HG03095 (cell line): ENCODE measurements around the gene CBFA2T2.

ENCODE experiments used
- ATAC-seq: cut with Tn5 transposase; IDR thresholded peaks from one replicate; pipeline ENCODE4 v1.9.1; 2021; ENCODE audit warnings: moderate library complexity; ENCODE audit not compliant: unreplicated experiment

The CBFA2T2 gene

DNA sequence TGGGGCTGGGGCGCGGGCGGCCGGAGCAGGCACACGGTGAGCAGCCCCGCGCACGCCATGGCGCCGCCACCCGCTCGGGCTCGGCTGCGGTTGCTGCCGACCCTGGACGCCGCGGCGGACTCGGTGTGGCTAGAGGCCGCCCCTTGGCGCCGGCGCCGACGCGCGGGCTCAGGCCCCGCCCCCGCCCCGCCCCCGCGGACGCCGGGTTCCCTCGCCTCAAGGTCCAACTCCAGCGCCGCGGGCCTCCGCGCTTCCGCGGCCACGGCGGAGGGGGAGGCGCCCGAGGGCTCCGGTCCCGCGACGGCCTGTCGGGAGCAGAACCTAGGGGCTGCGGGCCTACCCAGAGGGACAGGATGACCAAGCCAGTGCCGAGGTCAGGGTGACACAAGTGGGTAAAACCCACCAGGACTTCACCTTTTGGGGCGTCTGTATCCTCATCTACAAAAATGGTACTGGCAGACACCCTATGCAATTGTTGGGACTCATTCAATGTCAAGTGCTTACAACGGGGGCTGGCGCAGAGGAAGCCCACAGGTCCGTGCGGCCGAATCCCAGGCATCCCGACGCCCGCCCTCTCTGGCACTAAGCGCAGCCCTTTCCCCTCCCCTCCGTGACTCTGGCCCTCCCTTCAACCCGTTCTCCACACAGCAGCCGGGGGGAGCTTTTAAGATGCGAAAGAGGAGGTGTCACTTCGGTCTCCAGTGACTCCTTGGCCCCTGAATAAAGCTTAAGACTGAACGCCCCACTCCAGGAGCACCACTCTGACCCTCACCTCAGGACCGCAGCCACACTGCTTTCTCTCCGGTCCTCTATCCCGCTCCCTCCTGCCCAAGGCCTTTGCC, 184.6 kb downstream of the CBFA2T2 start, which contains the start of gene NECAB3:
TSS of gene NECAB3 (minus strand) at position 135 of the 842 bp plus-strand sequence. CDS start at position 59, 76 bp downstream.
- ATAC-seq = peak; percentile 61

DNA sequence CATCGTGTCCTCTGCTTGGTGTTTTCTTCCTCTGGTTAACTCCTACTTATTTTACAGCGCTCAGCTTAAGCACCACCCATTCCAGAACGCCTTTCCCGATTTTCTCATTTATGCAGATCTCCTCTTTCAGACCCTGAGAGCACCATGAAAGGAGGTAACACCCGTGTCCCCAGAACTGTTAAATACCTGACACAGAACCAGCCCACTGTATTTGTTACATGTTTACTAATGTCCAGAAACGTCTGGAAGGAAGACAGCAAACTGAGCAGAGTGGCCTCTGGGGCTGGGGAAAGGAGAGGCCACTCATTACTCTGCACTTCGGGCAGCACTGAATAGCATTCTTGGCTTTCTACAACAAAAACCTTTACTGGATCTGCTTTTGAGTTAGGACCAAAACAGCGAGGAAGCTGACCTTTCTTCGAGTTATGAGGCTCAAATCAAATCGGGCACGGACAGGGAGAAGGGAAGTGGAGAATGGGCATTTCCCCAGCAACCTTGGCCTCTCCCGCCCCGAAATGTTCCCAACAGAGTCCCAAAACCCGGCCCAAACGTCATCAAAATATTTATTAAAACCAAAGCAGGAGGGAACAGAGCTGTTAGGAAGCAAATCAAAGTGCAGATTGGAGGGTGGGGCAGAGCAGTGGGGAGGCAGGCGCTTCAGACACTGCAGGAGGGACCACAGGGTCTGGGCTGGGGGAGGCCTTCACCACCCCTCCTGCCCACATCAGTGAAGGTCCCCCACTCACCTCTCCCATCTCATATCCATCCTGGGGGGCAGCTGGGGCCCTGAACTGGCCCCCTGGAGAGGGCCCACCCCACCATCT, 185.5 kb downstream of the CBFA2T2 start:
- ATAC-seq = no peak

DNA sequence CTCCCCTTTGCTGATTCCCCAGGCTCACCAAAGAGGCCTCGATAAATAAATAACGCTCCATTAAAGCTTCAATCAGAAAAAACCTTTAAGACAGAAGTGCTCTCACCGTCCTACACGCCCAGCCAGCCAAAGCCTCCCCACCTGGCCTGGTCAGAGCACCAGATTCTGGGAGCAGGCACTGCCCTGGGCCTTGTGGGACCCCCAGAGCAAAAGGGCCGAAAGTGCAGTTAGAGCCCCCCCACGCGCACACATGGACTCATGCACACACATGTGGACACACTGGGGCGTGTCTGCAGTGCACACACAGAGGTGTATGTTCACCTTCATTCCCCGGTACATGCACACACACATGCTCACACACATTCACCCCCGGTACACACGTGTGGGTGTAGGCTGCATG, 186.2 kb downstream of the CBFA2T2 start:
- no peak for ATAC-seq

DNA sequence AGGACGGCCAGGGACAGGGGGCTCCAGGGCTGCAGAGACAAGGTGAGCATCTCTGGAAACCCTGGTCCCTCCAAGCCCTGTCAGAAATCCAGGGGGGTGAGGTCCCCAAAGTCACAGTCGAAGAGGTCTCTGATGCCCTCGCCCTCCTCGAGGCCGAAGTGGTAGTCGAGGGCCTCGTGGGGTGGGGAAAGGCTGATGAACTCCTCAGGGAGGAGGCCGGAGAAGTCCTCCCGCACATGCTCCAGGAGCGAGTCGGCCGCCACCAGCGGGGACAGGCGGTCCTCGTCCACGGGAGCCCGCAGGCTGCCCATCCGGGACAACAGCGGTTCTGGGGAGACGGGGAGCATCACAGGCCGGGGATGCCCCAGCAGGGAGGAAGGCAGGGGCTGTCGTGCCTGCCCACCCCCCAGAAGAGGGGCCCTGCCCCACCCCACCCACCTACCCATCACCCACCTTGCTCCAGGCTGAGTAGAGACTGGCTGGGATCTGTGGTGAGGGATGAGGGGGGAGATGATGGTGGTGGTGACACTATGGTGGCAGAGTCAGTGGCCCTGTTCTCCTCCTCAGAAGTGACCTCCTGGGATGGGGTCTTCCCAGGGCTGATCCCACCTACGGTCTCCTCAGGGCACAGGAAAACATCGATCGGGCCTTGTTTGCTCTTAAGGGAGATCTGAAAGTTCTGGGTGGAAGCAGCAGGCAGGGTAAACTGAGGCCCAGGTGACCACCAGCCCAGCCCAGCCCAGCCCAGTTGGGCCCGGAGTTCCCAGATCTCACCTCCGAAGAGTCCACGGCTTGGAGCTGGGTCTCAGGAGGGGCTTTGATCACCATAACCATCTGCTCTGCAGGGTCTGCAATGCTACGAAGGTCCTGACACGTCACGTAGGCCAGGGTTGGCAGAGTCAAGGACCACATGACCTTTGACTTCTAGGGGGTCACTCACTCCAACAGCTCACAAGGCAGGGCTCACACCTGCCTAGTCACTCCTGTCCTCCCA, 187.1 kb downstream of the CBFA2T2 start:
- no peak for ATAC-seq

DNA sequence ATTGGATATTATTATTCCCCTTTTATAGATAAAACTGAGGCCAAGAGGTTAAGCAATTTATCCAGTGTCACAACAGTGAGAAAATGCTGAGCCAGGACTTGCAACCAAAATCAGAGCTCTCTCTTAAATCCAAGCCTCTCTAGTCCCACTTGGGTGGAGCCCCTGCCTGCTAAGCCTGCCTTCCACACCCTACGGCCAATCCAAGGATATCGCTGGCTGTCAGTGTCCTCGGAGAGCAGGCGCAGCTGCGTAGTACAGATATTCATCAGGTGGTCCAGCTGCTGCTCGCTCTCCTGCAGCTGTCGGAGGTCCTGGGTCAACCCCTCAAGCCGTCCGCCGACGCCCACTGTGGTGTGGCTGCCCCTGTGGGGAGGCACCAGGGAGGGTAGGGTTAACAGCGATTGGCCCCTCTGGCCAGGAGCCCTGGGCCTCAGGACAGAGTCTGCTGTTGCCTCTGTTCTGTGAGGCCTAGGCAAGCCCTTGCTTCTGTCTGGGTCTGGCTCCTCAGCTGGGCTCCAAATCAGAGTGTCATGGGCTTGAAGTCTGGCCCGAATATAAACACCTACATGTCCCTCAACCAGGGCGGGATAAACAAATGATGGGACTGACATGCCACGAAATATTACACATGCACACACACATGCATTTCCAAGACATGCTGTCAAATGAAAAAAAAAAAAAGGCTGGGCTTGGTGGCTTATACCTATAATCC, 188.3 kb downstream of the CBFA2T2 start:
- ATAC-seq = no peak

DNA sequence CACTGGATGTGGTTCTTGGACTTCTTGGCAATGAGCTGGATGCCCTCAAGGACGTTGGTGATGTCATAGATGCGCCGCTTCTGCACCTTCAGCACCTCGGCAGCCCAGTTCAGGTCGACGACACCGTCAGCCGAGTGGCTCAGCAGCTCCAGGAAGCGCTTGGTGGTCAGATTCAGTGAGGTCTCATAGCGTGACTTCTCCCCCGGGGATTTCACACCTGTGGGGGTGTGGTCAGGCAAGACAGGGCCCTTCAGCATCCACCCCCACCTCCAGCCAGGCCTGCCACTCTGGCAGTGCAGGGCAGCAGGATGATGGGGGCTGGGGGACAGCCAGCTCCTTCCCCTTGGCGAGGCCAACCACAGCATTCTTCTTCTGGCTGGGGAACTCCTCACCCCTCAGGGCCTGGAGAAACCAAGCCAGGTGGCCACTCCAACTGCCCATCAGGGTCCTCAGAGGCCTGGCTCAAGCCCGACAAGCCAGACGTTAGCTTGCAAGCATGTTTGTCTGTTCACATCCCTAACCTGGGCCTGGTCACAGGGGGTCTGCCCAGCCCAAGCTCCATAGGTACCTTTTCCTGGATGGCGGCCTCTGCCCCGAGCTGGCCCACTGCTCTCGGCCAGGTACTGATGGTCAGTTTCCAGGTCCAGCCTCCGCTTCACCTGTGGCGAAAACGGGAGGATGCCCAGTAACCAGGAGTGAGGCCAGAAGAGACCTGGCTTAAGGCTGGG, 190.0 kb downstream of the CBFA2T2 start:
- peak; percentile 54 for ATAC-seq

DNA sequence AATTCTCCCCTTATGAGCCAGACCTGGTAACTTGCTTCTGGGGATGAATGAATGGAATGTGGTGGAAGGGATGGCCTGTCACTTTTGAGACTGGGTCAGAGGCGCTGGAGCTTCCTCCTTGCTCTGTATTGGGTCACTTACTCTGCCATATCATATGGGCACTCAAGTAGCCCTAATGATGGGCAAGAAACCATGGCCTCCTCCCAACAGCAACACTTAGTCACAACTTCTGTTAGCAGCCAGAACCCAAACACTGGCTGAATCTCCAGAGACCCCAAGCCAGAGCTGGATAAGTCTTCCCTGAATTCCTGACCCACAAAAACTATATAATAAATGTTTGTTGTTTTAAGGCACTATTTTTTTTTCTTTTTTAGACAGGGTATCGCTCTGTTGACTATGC, 190.8 kb downstream of the CBFA2T2 start:
- ATAC-seq = no peak

DNA sequence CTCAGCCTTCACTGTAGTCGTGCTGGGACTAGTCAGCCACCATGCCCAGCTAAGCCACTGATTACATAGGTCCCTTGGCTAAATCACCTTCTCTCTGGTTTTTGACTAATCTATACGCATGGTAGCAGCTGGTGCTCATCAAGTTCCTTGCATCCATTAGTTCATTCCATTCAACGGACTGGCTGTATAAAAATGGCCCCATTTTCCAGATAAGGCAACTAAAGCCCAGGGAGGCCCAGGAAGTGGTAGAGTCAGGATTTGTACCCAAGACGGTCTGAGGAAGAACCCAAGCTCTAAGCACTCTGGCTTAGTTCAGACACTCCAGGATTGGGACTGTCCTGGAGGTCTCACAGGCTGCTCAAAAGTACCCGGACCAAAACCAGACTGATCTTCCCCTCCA, 191.4 kb downstream of the CBFA2T2 start:
- no peak for ATAC-seq

DNA sequence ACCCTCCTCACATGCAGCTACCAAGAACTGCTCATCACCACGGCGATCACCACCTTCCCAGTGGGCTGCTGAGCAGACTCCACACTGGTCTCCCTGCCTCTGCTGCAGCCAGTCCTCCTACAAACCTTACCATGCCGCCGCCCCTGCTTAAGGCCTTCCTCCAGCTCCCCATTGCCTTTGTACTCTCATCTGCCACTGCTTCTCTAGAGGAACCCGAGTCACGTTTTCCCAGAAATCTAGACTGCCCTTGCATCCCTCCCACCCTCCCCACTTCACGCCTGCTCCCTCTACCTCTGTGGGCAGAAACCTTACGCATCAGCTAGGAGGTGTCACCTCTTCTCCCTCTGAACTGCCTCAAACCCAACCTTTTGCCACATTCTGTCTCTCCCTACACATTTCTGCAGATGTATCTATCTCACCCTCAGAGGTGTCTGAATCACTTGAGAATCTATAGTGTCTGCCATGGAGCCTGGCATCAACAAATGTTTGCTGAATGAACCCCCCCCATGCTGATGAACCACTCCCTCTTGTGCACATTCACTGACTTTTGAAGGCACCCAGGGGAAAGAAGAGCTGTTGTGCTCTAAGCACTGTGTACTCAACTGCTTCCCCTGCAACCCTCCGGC, 191.9 kb downstream of the CBFA2T2 start:
- ATAC-seq = no peak

DNA sequence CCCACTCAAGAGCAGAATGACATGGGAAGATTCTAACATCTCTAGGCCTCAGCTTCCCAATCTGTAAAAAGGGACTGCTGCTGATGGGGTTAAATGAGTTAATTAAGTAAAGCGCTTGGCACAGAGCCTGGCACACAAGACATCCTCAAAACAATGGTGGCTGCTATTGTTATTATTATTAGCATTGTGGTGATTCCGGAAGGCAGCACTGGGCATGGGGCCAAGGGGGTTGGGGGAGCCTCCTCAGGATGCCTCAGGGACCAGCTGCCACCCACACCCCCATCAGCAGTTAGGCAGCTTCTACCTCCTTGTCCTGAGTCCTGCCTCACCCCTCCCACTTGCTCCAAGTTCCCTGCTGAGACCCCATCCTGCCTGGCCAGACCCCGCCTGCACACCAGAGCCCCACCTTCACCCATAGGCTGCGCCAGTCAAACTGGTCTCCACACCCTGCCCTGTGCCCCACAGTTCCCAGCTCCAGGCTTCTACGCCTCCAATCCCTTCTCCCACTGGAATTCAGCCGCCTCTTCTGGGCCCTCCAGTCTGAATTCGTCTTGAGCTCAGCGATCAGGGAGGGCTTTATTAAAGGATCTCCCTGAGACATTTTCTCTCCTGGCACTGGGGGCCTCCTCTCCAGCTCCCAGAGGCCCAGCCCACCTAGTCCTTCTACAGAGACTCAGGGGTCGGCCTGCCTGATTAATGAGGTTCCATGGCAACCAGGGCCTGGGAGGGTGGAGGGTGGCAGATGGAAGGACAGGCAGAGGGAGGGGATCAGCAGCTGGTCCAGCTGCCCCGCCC, 194.8 kb downstream of the CBFA2T2 start:
- no peak for ATAC-seq

DNA sequence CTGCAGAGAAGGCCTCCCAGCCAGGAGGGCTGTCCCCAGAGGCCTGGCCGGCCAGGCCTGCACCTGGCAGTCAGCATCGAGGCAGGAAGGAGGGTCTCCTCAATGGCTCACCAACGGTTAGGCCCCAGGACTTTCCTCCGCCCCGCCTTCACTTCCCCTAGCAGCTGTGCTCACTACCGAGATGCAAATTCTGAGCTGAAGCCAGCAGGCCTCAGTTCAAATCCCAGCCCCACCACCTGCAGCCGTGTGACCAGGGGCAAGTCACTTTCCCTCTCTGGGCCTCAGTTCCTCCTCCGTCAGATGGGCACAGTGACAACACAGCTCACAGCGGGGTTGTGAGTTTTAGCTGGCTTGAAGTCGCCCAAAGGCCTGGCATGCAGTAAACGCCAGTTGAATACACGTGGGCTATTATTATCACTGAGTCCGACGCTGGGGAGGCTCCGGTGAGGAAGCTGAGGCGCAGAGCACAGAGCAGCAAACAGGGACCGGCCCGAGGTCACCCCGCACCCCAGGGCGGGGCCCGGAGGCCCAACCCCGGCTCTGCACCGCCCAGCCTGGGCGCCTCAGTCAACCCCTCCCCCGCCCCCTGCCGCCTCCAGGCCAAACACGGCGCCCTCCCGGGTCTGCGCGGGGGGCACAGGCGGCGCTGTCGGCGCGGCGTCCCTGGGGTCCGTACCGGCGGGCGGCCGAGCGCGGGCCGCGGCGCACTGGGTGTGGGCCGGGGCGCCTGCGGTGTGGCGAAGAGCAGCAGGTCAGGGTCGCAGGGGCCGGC, 195.6 kb downstream of the CBFA2T2 start:
- ATAC-seq = peak; percentile 37

DNA sequence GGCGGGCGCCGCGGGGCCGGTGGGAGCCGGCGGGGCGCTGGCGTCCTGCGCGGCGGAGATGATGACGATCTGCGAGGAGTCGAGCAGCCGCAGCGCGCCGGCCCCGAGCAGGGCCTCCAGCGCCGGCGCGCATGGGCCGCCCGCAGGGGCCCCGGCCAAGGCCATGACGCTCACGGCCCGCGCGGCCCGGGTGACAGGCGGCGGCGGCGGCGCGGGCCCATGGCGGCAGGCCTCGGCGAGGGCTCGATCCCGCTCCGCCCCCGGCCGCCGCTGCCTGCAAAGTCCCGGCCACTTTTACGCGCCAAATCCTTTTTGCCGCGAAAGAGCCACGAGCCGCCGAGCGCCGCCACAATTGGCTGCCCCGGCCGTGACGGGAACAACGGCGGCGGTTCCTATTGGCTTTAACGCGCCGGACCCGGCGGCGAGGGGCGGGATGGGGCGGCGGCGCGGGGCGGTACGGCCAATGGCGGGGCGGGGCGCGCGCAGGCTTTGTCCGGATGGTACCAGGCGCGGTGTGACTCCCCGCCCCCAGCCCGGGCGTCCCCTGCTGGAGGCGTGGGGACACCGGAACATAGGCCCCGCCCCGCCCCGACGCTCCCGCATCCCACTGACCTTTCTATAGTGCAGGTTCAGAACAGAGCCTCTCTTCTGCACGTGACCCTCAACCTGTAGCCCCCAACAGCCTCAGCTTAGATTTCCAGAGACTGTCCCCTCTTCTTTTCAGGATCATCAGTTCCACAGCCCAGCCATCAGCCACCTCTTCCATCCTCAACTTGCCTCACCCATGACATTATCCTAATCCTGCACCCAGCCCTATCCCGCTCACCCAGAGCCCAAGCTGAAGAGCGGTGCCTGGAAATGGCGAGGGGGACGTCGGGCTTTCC, 196.4 kb downstream of the CBFA2T2 start, which contains the start of gene E2F1:
TSS of gene E2F1 (minus strand) at position 286 of the 884 bp plus-strand sequence. CDS start at position 165, 121 bp downstream.
- peak; percentile 71 for ATAC-seq

DNA sequence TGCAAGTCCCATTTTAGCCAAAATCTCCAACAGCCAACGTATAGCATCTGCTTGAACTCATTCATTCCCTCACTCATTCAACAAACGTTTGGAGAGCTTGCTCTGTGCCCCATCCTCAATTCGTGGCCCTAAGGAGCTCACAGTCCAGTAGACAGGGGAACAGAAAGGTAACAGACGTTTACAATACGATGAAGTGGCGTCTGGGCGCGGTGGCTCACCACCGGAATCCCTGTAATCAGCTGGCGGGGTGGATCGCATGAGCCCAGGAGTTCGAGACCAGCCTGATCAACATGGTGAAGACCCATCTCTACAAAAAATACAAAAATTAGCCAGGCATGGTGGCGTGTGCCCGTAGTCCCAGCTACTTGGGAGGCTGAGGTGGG, 197.1 kb downstream of the CBFA2T2 start:
- no peak for ATAC-seq

DNA sequence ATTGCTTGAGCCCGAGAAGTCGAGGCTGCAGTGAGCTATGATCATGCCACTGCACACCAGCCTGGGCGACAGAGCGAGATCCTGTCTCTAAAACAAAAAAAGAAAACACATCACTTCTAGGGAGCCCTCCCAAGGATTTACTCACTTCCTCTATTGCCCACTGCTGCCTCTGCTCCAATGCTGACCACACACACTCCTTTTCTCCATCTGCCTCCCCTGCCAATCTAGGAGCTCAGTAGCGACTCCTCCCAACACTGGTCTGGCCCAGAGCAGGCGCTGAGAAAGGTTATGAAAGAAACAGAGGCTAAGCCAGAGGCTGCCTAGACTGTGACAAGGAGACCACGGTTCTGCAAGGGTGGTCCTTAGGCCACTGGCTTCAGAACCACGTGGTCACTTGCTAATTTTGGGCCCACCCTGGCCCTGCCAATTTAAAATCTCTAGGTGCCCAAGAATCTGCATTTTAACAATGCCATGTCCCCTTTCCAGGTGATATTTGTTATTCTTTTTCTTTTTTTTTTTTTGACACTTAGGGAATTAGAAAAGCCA, 197.5 kb downstream of the CBFA2T2 start:
- ATAC-seq = no peak

DNA sequence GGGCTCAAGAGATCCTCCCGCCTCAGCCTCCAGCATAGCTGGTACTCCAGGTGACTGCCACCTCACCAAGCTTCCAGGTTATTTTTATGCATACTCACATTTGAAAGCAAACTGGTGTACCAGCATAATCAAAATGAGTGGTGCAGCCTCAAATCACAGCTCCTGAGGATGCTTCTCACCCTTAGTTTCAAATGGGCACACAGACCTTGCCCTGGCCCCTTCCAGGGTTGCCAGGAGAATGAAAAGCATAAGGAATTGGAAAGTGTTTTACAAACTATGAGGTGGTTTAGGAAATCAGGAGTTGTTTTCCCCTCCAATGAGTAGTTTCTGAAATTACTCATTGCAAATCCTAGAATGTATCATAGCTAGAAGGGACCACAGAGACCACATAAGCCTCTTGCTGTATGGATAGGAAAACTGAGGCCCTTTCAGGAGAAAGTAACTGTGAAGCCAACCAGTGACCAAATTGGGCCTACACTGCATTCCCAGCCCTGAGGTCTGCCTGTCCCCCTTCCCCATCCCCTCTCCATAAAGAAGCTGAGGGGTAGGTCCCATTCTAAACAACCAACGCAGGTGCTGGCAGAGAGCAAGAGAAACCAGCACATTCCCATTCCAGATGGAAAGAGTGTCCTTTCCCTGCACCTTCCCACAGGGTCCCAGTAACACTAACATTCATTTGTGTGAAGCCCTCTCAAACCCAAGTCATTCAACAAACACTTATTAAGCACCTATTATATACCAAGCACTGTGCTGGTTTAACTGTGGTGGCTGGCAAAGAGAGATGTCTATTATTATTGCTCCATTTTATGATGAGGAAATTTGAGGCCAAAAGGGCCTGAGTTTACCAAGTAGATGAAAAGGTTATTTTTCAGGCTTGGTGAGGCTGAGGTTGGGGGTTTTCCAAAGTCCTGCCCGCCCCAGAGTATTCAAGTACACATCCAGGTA, 198.4 kb downstream of the CBFA2T2 start:
- ATAC-seq = no peak
